Trophoblast cell (in vitro differentiated cells and primary cell): ENCODE results near the gene UBE2D2.

ENCODE experiments used
- DNase-seq, 2 donors: peaks; one replicate each; pipeline ENCODE4 v3.0.0-alpha.2; 2016
- H2AFZ ChIP-seq: 2 replicates; pipeline ENCODE4 v1.6.1; 2013; ENCODE audit warnings: low read length, moderate library complexity, mild to moderate bottlenecking; ENCODE audit not compliant: insufficient read depth, poor library complexity
- H2AK5ac ChIP-seq: 2 replicates; pipeline ENCODE4 v1.6.1; 2013; ENCODE audit warnings: mild to moderate bottlenecking, low read length
- H2BK120ac ChIP-seq: 2 replicates; pipeline ENCODE4 v1.6.1; 2013; ENCODE audit warnings: low read length, mild to moderate bottlenecking, moderate library complexity; ENCODE audit not compliant: insufficient read depth, poor library complexity
- H2BK12ac ChIP-seq: 2 replicates; pipeline ENCODE4 v1.6.1; 2013; ENCODE audit warnings: mild to moderate bottlenecking, low read length, moderate library complexity
- H2BK5ac ChIP-seq: 2 replicates; pipeline ENCODE4 v1.6.1; 2013; ENCODE audit warnings: low read length, low read depth, moderate library complexity, mild to moderate bottlenecking; ENCODE audit not compliant: poor library complexity
- H3K14ac ChIP-seq: 2 replicates; pipeline ENCODE4 v1.6.1; 2013; ENCODE audit warnings: mild to moderate bottlenecking, low read length
- H3K18ac ChIP-seq: 2 replicates; pipeline ENCODE4 v1.6.1; 2013; ENCODE audit warnings: mild to moderate bottlenecking, low read length
- H3K23ac ChIP-seq: 2 replicates; pipeline ENCODE4 v1.6.1; 2013; ENCODE audit warnings: low read length
- H3K27ac ChIP-seq: 2 replicates; pipeline ENCODE4 v1.5.1; 2013; ENCODE audit warnings: low read depth, mild to moderate bottlenecking, inconsistent platforms, low read length, moderate library complexity
- H3K27me3 ChIP-seq: 2 replicates; pipeline ENCODE4 v1.6.1; 2013; ENCODE audit warnings: inconsistent platforms, mild to moderate bottlenecking, low read length, moderate library complexity; ENCODE audit not compliant: insufficient read depth
- H3K36me3 ChIP-seq, 2 experiments: 1 replicate in 1 of 2; 2 replicates in 1 of 2; pipeline ENCODE4 v1.6.1; 2013; ENCODE audit warnings: low read length in 2 of 2, mild to moderate bottlenecking in 2 of 2, moderate library complexity in 1 of 2; ENCODE audit not compliant: insufficient read depth in 2 of 2, control insufficient read depth in 1 of 2
- H3K4ac ChIP-seq: 2 replicates; pipeline ENCODE4 v1.6.1; 2013; ENCODE audit warnings: low read depth, mild to moderate bottlenecking, low read length, moderate library complexity
- H3K4me1 ChIP-seq, 2 experiments: 1 replicate in 1 of 2; 2 replicates in 1 of 2; pipeline ENCODE4 v1.6.1; 2013; ENCODE audit warnings: low read length in 2 of 2, mild to moderate bottlenecking in 2 of 2, moderate library complexity in 1 of 2; ENCODE audit not compliant: insufficient read depth in 2 of 2, control insufficient read depth in 1 of 2
- H3K4me2 ChIP-seq: 2 replicates; pipeline ENCODE4 v1.6.1; 2013; ENCODE audit warnings: inconsistent platforms, mild to moderate bottlenecking, low read length, moderate library complexity
- H3K4me3 ChIP-seq: 2 replicates; pipeline ENCODE4 v1.5.1; 2013; ENCODE audit warnings: mild to moderate bottlenecking, low read depth, low read length, inconsistent platforms
- H3K79me1 ChIP-seq: one replicate; pipeline ENCODE4 v1.6.1; 2013; ENCODE audit warnings: low read length
- H3K79me2 ChIP-seq: 2 replicates; pipeline ENCODE4 v1.6.1; 2013; ENCODE audit warnings: low read length, mild to moderate bottlenecking; ENCODE audit not compliant: control insufficient read depth, insufficient read depth, poor library complexity
- H3K9ac ChIP-seq: 2 replicates; pipeline ENCODE4 v1.6.1; 2013; ENCODE audit warnings: mild to moderate bottlenecking, low read length
- H3K9me3 ChIP-seq: 2 replicates; pipeline ENCODE4 v1.6.1; 2013; ENCODE audit warnings: low read depth, mild to moderate bottlenecking, control low read depth, inconsistent platforms, low read length; ENCODE audit not compliant: insufficient read depth
- H4K12ac ChIP-seq: 2 replicates; pipeline ENCODE4 v1.6.1; 2013; ENCODE audit warnings: low read depth, mild to moderate bottlenecking, low read length, moderate library complexity
- H4K8ac ChIP-seq: 2 replicates; pipeline ENCODE4 v1.6.1; 2013; ENCODE audit warnings: low read depth, mild to moderate bottlenecking, low read length, moderate library complexity
- H4K91ac ChIP-seq: one replicate; pipeline ENCODE4 v1.6.1; 2013; ENCODE audit warnings: low read depth, mild to moderate bottlenecking, low read length, moderate library complexity
- WGBS: extraction: QIAGEN DNeasy Blood & Tissue Kit; methylation state at CpG from one replicate; pipeline ENCODE4 v1.1.7; 2013; ENCODE audit warnings: missing lambda C conversion rate; ENCODE audit not compliant: insufficient read length, insufficient coverage; ENCODE audit errors: extremely low coverage; 5-methylcytosine and 5-hydroxymethylcytosine counted together

Gene UBE2D2

DNA sequence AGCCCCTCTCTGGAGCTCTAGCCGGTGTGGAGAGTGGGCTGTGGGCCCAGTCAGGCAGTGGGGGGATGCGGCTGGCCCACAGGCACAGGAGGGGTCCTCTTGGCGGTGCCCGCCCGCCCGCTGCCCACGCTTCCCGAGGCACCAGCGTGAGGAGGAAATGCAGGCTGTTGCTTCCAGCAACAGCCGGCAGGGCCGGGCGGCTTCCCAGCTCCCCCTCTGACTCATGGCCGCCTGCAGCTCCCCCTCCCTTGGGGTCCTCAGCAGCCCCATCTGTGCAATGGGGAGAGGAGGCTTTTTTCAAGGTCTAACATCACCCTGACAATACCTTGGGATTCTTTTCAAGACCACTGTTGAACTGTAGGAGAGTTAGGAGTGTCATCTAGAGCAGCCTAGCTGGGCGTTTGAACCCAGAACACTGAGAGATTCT, 97.4 kb downstream of the UBE2D2 start:
- peak overlapping the region; percentile 59 for H4K8ac ChIP-seq
- H2BK5ac ChIP-seq, result peak overlapping the region; percentile 45
- H3K9ac ChIP-seq, result no peak overlapping the region
- H3K27me3 ChIP-seq, result no peaks in the 10 kb centered on the region
- H3K36me3 ChIP-seq, result peaks cover 12 to 31% of the 10 kb centered on the region in 2 experiments
- H3K4me2 ChIP-seq, result peak overlapping the region; percentile 34
- no peak overlapping the region for H2AFZ ChIP-seq
- no peak overlapping the region for H4K12ac ChIP-seq
- H3K79me2 ChIP-seq, result peaks cover 66% of the 10 kb centered on the region
- peaks cover 60% of the 10 kb centered on the region for H3K79me1 ChIP-seq
- H3K4me3 ChIP-seq, result no peak overlapping the region
- peak overlapping the region; percentile 28 for H2BK120ac ChIP-seq
- peak overlapping the region; percentile 59 for H3K4ac ChIP-seq
- no CpG with 5 or more reads among the region's 14 CpGs for WGBS
- peak overlapping the region; percentile 37 for H3K18ac ChIP-seq
- peak overlapping the region; percentile 63 for H2AK5ac ChIP-seq
- peak overlapping the region; percentile 96 for H4K91ac ChIP-seq
- H3K27ac ChIP-seq, result peak overlapping the region; percentile 92
- peak overlapping the region; percentile 55 for H2BK12ac ChIP-seq
- no peak for DNase-seq
- peaks cover 6% of the 10 kb centered on the region for H3K9me3 ChIP-seq
- H3K4me1 ChIP-seq, result peaks cover 88 to 91% of the 10 kb centered on the region in 2 experiments
- peak overlapping the region; percentile 29 for H3K14ac ChIP-seq
- no peak overlapping the region for H3K23ac ChIP-seq

DNA sequence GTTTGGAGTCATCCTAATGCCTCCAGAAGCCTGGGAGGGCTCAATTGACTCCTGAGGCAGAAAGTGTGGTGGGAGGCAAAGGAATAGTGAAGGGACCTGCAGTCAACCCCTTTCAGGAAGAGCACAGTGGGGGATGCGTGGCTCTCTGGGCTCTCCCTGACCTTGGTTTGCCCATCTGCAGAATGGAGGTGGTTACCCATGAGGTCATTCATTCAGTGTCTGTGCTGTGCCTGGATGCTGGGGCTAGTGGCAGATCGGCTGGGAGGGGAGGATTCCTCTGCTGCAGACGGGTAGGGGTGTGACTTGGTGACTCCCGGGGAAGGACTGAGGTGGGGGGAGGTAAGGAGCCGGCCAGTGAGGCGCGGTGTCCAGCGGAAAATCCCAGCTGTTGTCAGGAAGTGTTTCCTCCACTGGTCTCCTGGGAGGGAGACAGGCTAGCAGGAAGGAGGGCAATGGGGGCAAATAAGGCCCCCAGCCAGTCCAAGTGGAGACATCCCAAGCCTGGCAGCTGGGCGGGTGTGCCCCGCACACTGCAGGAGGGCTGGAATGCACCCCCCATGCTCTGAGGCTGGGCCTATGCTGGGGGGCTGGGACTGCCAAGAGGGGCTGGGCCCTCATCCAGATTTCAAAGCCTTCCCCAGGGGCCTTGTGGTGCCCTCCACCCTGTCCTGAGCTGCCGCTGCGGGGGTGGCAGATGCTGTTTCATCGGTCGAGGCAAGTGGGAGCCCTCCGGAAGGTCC, 98.0 kb downstream of the UBE2D2 start:
- no CpG with 5 or more reads among the region's 15 CpGs for WGBS

DNA sequence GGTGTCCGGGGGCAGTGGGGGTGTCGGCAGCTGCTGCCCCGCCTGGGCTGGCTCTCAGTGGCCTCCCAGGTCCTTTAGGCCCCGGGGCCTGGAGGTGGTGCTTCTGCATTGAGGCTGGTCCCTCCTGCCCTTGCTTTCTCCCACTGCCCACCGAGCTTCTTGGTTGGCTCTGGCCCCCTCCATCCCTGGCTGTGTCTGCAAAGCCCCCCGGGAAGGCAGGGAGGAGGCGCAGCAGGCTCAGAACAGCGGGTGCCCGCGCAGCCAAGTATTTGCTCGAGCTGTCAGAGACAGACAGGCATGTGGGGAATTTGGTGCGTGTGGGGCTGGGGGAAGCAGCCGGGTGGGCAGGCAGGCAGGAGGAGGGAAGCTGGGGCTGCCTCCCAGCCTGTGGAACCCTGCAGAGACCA, 98.6 kb downstream of the UBE2D2 start:
- Histone ChIP-seq H3K4me2 (peak overlapping the region; percentile 34), H3K79me2 (peaks cover 59% of the 10 kb centered on the region), H2BK120ac (peak overlapping the region; percentile 80), H3K23ac (no peak overlapping the region), H3K4me1 (peaks cover 79 to 83% of the 10 kb centered on the region in 2 experiments), H4K91ac (peak overlapping the region; percentile 96), H3K14ac (peak overlapping the region; percentile 73), H2AK5ac (no peak overlapping the region), H3K9ac (no peak overlapping the region), H3K4me3 (no peak overlapping the region), H4K12ac (no peak overlapping the region), H3K27ac (peak overlapping the region; percentile 92), H3K9me3 (peaks cover 6% of the 10 kb centered on the region), H4K8ac (peak overlapping the region; percentile 78), H2BK12ac (peak overlapping the region; percentile 23), H3K79me1 (peaks cover 57% of the 10 kb centered on the region), H3K18ac (peak overlapping the region; percentile 79), H3K36me3 (peaks cover 22 to 39% of the 10 kb centered on the region in 2 experiments), H3K4ac (peak overlapping the region; percentile 72), H3K27me3 (no peaks in the 10 kb centered on the region), H2BK5ac (peak overlapping the region; percentile 89), H2AFZ (peak overlapping the region; percentile 15)
- peak in 1 of 2 donors; percentile 31 for DNase-seq
- no CpG with 5 or more reads among the region's 13 CpGs for WGBS

More for the DNA sequence above, 98.0 kb downstream of the UBE2D2 start:
- Histone ChIP-seq H4K8ac (peak overlapping the region; percentile 73), H3K4me1 (peaks cover 85 to 89% of the 10 kb centered on the region in 2 experiments), H3K27ac (peak overlapping the region; percentile 92), H3K79me2 (peaks cover 61% of the 10 kb centered on the region), H3K14ac (peak overlapping the region; percentile 73), H3K4me3 (no peak overlapping the region), H2BK12ac (peak overlapping the region; percentile 78), H2AK5ac (peak overlapping the region; percentile 66), H3K4ac (peak overlapping the region; percentile 72), H3K79me1 (peaks cover 58% of the 10 kb centered on the region), H3K4me2 (peak overlapping the region; percentile 34), H3K23ac (no peak overlapping the region), H3K36me3 (peaks cover 16 to 33% of the 10 kb centered on the region in 2 experiments), H2BK5ac (peak overlapping the region; percentile 89), H3K27me3 (no peaks in the 10 kb centered on the region), H4K91ac (peak overlapping the region; percentile 96), H3K9ac (no peak overlapping the region), H2AFZ (peak overlapping the region; percentile 15), H2BK120ac (peak overlapping the region; percentile 80), H3K9me3 (peaks cover 6% of the 10 kb centered on the region), H4K12ac (peak overlapping the region; percentile 45), H3K18ac (peak overlapping the region; percentile 79)
- DNase-seq, result peak; percentile 57 to 61

DNA sequence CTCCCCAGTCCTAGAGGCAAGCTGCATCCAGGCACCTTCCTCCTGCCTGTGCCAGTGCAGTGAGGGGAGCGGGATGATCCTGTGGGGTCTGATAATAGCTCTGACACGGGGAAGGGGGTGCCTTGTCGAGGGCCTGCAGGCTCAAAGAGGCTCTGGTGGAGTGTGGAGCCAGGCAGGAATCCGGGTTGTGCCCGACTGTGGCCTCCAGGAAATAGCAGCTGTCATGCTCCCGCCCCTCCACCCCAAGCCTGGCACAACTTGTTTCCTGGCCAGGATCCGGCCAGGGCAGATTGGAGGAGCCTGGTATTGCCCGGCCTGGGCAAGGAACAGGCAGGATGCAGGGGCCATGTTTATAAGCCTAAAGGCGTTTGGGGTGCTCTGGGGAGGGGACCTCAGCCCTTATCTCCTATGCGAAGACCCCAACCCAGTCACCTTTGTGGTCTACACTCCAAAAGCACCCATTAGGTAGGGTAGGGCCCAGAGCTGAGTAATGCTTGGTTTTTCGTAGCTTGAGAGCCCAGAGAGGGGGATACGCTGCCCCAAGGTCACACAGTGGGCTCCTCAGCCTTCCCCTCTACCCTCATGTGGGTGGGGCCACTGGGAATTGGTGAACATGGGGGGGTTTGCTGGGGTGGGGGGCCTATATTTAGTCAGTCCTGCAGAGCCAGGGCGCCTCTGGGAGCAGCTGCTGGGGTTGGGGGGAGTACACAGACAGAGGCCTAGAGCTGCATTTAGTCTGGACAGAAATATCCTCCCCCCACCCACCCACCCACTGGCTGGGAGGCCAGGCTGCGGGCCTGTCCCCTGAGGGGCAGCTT, 99.2 kb downstream of the UBE2D2 start:
- Histone ChIP-seq H3K36me3 (peaks cover 27 to 45% of the 10 kb centered on the region in 2 experiments), H4K8ac (peak overlapping the region; percentile 78), H2BK5ac (peak overlapping the region; percentile 81), H3K18ac (peak overlapping the region; percentile 79), H3K23ac (no peak overlapping the region), H2BK120ac (peak overlapping the region; percentile 80), H2AFZ (no peak overlapping the region), H3K4ac (peak overlapping the region; percentile 72), H3K79me2 (peaks cover 62% of the 10 kb centered on the region), H3K4me1 (peaks cover 73 to 77% of the 10 kb centered on the region in 2 experiments), H2BK12ac (peak overlapping the region; percentile 9), H2AK5ac (peak overlapping the region; percentile 16), H3K27me3 (no peaks in the 10 kb centered on the region), H3K9me3 (peaks cover 6% of the 10 kb centered on the region), H3K4me2 (peak overlapping the region; percentile 34), H3K4me3 (no peak overlapping the region), H4K91ac (peak overlapping the region; percentile 96), H4K12ac (no peak overlapping the region), H3K14ac (peak overlapping the region; percentile 59), H3K9ac (no peak overlapping the region), H3K27ac (peak overlapping the region; percentile 92), H3K79me1 (peaks cover 52% of the 10 kb centered on the region)
- no CpG with 5 or more reads among the region's 14 CpGs for WGBS
- peak in 1 of 2 donors; percentile 21 for DNase-seq
